GM18873 (cell line): Measurements from ENCODE around the gene GRIPAP1.

Source experiments
- ATAC-seq: cut with Tn5 transposase; IDR thresholded peaks from one replicate; pipeline ENCODE4 v1.9.1; 2021; ENCODE audit warnings: mild to moderate bottlenecking, moderate library complexity, moderate number of reproducible peaks; ENCODE audit not compliant: unreplicated experiment, low FRiP score

GRIPAP1 gene

DNA sequence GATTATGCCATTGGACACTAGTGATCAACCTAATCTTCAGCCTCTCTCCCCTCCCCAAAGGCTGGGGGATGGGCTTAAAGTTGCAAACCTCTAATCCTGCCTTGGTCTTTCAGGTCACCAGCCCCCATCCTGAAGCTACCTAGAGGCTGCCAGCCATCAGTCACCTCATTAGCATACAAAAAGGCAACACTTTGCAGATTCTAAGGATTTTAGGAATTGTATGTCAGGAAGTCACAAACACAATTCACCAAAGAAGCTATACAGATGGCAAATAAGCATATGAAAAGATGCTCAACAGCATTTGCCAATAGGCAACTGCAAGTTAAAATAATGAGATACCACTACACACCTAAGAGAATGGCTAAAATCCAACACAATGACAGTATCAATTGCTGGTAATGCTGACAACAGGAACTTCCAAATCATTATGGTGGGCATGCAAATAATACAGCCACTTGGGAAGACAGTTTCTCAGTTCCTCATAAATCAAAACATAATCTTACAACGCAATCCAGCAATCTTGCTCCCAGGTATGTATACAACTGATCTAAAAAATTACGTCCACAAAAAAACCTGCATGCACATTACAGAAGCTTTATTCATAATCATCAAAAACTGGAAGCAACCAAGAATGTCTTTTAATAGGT is 74.2 kb downstream of the GRIPAP1 start:
- no peak for ATAC-seq

DNA sequence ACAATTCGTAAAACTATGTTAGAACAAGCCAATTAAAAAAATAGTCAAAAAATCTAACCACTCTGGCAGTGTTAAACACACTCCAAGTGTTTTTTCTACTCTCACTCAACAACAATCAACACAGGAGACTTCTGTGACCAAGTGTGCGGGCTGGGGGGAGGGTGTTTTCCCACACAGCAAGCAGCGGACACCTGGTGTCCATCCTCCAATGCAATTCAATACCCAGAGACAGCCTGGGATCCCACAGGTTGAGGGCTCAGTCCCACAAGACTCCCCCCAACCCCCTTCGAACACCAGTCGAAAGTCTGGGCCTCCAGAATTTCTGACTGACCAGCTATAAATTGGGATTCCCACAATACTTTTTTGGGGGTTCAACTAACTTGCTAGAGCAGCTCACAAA is 74.9 kb downstream of the GRIPAP1 start:
- no peak for ATAC-seq

DNA sequence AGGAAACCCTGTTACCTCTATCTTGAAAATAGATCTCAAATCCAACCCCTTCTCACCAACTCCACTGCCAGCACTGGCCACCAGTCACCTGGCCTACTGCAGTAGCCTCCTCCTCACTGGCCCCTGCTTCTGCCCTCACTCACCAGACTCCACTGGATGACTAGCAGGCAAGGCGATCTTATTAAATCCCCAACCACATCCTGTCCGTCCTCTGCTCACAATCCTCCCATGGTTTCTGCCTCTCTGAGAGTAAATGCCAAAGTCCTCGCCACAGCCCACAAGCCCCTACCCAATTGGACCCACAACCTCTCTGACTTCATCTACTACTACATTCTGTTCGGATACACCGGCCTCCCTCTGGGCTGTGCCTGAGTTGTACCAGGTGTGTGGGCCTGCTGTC is 77.8 kb downstream of the GRIPAP1 start:
- ATAC-seq: no peak

DNA sequence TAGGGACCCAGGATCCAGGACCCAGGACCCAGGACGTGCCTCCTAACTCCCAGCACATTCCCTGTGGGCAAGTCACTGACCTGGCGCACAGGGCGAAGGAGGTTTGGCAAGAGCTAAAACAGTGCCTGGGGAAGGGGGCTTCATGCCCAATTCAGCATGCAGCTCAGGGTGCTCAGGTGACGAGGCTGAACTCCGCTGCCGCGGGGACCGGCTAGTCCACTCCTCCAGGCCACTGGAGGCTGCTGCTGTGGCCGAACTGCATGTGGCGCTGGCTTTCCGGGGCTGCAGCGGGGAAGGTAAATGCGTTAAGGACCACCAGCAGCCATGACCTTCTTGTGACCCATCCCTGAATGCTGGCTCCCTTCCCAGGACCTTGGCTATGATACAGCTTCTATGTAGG is 78.3 kb downstream of the GRIPAP1 start:
- ATAC-seq: no peak
